ENCODE data around the gene MLLT3.

MLLT3 gene

DNA sequence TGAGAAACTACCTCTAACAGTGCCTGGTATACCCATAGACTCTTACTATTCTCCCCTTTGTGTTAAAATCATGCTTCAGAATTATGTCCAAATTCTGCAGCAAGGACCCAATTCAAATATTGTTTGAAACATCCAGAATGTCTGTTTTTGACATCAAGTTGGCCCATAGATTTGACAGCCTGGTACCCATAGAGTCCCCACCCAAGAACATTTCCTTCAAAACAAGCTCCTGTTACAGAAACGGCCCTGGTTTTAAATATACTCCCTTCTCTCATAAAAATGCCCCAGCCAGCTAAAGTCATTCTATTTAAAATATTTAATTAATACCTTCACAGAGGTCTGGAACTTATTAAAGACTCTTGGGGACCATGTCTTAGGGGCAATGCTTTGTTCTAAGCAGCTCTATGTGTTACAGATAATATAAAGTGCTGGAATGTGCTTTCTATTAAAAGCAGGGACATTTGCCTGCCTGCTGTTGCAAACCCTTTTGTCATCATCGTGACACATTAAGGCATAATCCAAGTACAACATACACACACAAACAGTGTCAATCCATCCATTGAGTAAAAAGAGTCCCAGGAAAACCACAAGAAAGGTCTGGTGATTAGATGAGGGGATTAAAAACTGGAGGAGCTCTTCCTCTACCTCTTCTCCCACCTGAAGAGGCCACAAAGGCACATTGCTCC, 321.7 kb downstream of the MLLT3 start:
- DNase-seq (ENCODE audit: low read depth), result no peak

DNA sequence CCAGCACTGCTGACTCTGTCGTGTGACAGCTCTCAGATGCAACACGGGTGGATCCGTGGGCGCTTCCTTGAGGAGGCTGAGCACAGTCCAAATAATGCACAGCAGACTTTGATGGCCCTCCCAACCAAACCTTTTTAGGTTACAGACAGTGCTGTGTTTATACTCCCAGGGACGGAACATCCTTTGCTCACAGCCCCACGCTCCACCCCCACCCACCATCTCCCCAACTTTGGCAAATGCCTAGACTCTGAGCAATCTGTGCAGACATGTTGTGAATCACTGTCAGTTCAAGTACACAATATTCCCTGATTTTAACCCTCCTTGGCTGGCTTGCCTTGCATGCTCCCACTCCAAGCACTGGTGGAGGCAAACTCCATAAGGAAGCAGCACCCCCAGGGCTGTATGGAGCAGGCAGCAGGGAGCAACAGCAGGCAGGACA, 324.6 kb downstream of the MLLT3 start:
- no peak for DNase-seq (ENCODE audit: low read depth)

DNA sequence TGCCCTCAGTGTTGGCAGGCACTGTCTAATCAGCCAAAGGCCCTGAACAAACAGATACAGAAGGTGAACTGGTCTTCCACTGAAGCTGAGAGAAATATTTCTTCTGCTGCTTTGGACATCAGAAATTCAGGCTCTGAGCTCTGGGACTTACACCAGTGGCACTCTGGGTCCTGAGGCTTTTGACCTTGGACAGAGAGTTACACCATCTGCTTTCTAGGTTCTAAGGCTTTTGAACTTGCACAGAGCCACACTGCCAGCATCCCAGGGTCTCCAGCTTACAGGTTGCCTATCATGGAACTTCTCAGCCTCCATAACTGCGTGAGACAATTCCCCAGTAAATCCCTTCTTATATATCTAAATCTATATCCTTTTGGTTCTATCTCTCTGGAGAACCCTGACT, 326.7 kb downstream of the MLLT3 start:
- no peak for DNase-seq (ENCODE audit: low read depth)

DNA sequence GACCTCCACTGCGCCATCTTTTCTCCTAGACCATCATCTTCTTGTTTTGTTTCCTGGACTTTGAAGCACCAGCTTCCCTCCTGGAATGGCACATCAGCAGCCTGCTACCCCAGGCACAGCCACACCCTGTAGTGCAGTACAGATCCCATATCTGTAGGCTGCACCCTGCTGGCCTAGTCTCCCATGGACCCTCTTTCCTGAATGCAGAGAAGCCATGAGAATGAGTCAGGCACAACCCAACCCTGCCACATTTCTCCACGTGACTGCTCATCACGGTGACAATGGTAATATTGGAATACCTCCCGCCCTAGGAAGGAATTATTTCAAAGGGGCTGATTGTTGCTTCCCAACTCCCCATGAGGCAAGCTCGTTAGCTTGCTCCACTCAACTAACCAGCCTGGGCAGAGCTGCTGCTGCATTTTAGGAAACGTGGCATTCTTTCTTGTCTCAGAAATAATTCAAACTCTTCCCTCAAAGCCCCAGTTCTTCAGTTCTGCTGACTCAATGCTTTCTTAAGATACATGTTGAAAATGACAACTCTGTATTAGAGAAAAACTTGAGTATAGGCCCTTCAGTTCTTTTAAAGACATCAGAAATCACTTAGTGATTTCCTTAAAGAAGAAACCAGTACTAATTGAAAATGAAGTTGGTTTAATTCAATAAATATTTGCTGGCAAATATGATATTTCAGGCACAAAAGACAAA, 328.1 kb downstream of the MLLT3 start:
- DNase-seq (ENCODE audit: low read depth), result no peak

DNA sequence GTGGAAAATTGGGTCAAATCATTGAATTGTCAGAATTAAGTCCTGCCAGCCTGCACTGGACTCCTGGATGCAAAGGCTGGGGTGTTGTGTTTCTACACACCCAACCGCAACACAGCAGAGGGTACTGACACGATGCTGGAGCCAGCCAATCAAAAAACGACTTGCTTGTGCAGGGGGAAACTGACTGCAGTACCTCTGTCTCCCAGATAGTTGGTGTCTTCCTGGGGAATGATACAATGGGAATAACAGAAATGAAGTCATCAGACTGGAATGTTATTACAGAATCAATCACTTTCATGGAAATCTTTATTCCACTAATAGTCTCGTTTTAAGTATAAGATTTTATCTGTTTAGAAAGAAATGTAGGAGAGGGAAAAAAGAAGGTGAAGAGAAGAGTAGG, 330.3 kb downstream of the MLLT3 start:
- peak; percentile 17 for DNase-seq (ENCODE audit: low read depth)
